Left cardiac atrium (tissue), 4 donors: ENCODE data around the gene RAD51AP1. TPM values are rescaled to one million over a fixed set of nuclear protein-coding genes. Genes with fewer than 3 reads are reported as not detected.
A peak's percentile ranks its signal among the peaks of the same experiment; 100 is the strongest.
"Not testable (repeated sequence)": the region's sequence is repeated elsewhere in the genome, so short reads cannot be mapped to it uniquely, and the experiment has no call there.

Experiments used
- ATAC-seq, 2 donors: fragments of 200-7000 bp; cut with Tn5 transposase; one replicate each; pipeline ENCODE4 v1.9.1; 2020; ENCODE audit warnings: mild to moderate bottlenecking in 2 of 2, moderate library complexity in 2 of 2
- DNase-seq: peaks from one replicate; pipeline ENCODE4 v3.0.0-alpha.2; 2020
- intact Hi-C, 2 donors: fragments of 100-400 bp; cut with DNase I; formaldehyde crosslinking; loops; one replicate each; pipeline versions ENCODE4 v1.14.1 to v1.15.1; 2022 to 2023
- long read RNA-seq: library from polyadenylated mRNA; unstranded; transcript quantifications from one replicate; pipeline ENCODE4 v2.0.0, GENCODE V29; 2021
- total RNA-seq, 2 donors: library from RNA; stranded (reverse); fragmentation: NEBNext Ultra II Directional; extraction: Animal tissue kit (Norgen Biotek cat#: 25700); gene quantifications; one replicate each; pipeline ENCODE4 v1.2.1, GENCODE V29; 2021
- donor health status: DM: no; HTN: yes; CAD: no.
- donor health status: DM: no; HTN: yes; CAD: no; lungs with severe emphysema.
- donor health status: DM: yes; HTN: yes; CAD: no.
- donor health status: Dilated cardiomyopathy.

The RAD51AP1 gene
- total RNA-seq, result 1 to 10 TPM; 1.1 to 2.8 TPM
- long read RNA-seq, result 0 reads

GRCh38 chr12:4538207-4539160 is at the start of gene RAD51AP1:
RAD51AP1 (plus strand) TSS chr12:4538890; CDS start chr12:4538940, 50 bp downstream.
- intact Hi-C loops, result no loop called here
- DNase-seq (peak; percentile 95), ATAC-seq (peak; percentile 100)

GRCh38 chr12:4489556-4489955 is 49.1 kb upstream of the RAD51AP1 start:
- DNase-seq (no peak), ATAC-seq (no peak)
- intact Hi-C loops, result no loop called here

GRCh38 chr12:4490973-4491372 is 47.7 kb upstream of the RAD51AP1 start:
- intact Hi-C loops, result no loop called here
- ATAC-seq (no peak), DNase-seq (no peak)

- ATAC-seq (no peak), DNase-seq (no peak)
- intact Hi-C loops, result no loop called here
Measured at GRCh38 chr12:4496145-4496838, 42.4 kb upstream of the RAD51AP1 start.

- intact Hi-C loops, result no loop called here
- ATAC-seq (no peak), DNase-seq (no peak)
Measured at GRCh38 chr12:4499186-4499585, 39.5 kb upstream of the RAD51AP1 start.

GRCh38 chr12:4505376-4505986 is 33.2 kb upstream of the RAD51AP1 start:
- no peak for ATAC-seq
- intact Hi-C loops, result no loop called here

GRCh38 chr12:4506430-4506829 is 32.3 kb upstream of the RAD51AP1 start:
- intact Hi-C loops, result no loop called here
- DNase-seq (no peak), ATAC-seq (no peak)

More at GRCh38 chr12:4505376-4505986, 33.2 kb upstream of the RAD51AP1 start:
- DNase-seq, result no peak

GRCh38 chr12:4506870-4507269 is 31.8 kb upstream of the RAD51AP1 start:
- intact Hi-C loops, result no loop called here
- ATAC-seq (no peak), DNase-seq (no peak)

GRCh38 chr12:4508503-4508902 is 30.2 kb upstream of the RAD51AP1 start:
- intact Hi-C loops, ATAC-seq: not testable (repeated sequence)

GRCh38 chr12:4509269-4509668 is 29.4 kb upstream of the RAD51AP1 start:
- intact Hi-C loops, result not testable (repeated sequence)

More at GRCh38 chr12:4508503-4508902, 30.2 kb upstream of the RAD51AP1 start:
- DNase-seq, result not testable (repeated sequence)

GRCh38 chr12:4518106-4518728 is 20.5 kb upstream of the RAD51AP1 start:
- ATAC-seq (no peak), DNase-seq (no peak)
- intact Hi-C loops, result no loop called here

More at GRCh38 chr12:4509269-4509668, 29.4 kb upstream of the RAD51AP1 start:
- ATAC-seq, DNase-seq: not testable (repeated sequence)

- DNase-seq, ATAC-seq, intact Hi-C loops: not testable (repeated sequence)
Measured at GRCh38 chr12:4523443-4523842, 15.2 kb upstream of the RAD51AP1 start.

GRCh38 chr12:4526923-4527546 is 11.7 kb upstream of the RAD51AP1 start:
- no peak for ATAC-seq
- no peak for DNase-seq
- intact Hi-C loops, result loop anchor here in 1 of 2 donors (2.0 to 5.0 kb wide), 2 partner anchors 220 to 640 kb away; no protein-coding TSS in a partner anchor

GRCh38 chr12:4530160-4530559 is 8.5 kb upstream of the RAD51AP1 start:
- DNase-seq, result no peak
- intact Hi-C loops, result no loop called here
- no peak for ATAC-seq

- intact Hi-C loops, result no loop called here
- ATAC-seq (no peak), DNase-seq (no peak)
Measured at GRCh38 chr12:4530982-4531586, 7.6 kb upstream of the RAD51AP1 start.

- DNase-seq (no peak), ATAC-seq (no peak)
- intact Hi-C loops, result no loop called here
Measured at GRCh38 chr12:4535092-4535491, 3.6 kb upstream of the RAD51AP1 start.

GRCh38 chr12:4535871-4536270 is 2.8 kb upstream of the RAD51AP1 start:
- ATAC-seq (no peak), DNase-seq (no peak)
- intact Hi-C loops, result no loop called here

- ATAC-seq, result no peak
- DNase-seq, result no peak
- intact Hi-C loops, result no loop called here
Measured at GRCh38 chr12:4539167-4539870, 629 bp downstream of the RAD51AP1 start.
